DMS 273 treated with DMSO at 0.1 percent for 48 hours (cell line): ENCODE data around the gene TBC1D2B.
A peak's percentile ranks its signal among the peaks of the same experiment; 100 is the strongest.

Experiments
- DNase-seq: peaks from one replicate; lab custom pipeline; 2025; lab: John Stamatoyannopoulos, UW

TBC1D2B gene

DNA sequence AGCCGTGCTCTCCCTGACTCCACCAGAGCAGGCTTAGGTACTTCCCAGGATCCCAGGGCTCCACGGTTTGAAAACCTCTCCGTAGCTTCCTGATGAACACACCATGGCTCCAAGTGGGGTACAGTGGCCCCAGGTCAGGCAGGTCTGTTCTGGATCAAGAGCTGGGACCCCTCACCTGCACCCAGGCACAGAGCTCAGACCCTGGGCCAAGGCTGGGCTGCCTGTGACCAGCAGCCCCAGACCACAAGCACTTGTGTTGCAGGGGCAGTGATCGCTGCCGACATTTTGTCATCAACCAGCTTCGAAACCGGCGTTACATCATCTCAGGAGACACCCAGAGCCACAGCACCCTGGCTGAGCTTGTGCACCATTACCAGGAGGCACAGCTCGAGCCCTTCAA lies 20.2 kb upstream of the TBC1D2B start:
- DNase-seq, result no peak

GRCh38 chr15:78093242-78094020 lies 15.9 kb upstream of the TBC1D2B start:
- no peak for DNase-seq

GRCh38 chr15:78092261-78093041 lies 14.9 kb upstream of the TBC1D2B start, which contains the start of gene SH2D7:
TSS of gene SH2D7 (plus strand) at chr15:78092561. CDS start at chr15:78092585, 24 bp downstream.
- no peak for DNase-seq

- DNase-seq, result no peak
These were observed 13.0 kb upstream of the TBC1D2B start for GRCh38 chr15:78090422-78091063.

DNA sequence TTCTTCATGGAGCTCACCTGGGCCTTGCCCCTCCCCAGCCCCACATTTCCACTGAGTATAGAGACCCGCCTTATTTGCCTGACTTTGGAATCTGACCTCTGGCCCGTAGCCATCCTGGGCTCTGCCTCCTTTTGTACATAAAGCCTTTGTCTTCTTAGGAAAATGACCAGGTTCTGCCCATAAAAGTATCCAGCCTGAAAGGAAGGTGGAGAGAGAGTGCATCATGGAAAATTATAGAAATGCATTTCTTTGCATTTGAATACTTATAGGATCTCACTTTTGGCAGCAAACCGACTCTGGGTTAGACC lies 11.2 kb upstream of the TBC1D2B start:
- no peak for DNase-seq

DNA sequence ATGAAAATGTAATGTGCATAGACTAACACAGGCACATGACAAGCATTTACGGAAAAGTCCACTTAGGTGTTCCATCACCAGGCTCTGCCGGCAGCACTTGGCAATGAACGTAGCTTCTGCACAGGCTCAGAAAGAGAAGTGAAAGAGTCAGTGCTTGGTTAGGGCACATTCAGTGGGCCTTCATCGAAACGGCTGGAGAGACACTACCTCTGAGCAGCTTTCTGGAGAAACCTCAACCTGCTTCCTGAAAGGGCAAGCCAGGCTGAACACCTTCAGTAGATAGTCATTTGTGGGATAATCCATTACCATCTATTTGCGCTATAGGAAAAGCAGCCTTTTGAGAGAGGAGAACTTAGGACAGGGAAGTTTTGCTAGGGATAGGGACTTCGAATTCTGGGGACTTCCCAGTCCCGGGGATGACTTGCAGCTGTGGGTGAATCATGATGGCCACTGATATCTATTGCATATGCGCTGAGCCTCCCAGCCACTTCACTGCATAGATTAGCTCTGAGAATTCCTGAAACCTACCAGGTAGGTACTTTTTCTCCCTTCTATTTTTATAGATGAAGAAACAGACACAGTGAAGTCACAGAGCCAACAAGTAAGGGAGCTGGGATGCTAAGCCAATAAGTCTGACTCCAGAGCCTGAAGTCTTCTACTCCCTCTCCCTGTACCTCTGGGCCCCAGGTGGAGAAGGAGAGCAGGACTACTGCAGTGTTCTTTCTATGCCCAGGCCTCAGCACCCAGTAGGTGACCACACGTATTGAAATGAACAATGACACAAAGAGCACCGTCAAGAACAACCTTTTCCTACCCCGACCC lies 10.7 kb upstream of the TBC1D2B start:
- no peak for DNase-seq

GRCh38 chr15:78085928-78086327 lies 8.4 kb upstream of the TBC1D2B start:
- DNase-seq, result no peak

- no peak for DNase-seq
These were observed 6.9 kb upstream of the TBC1D2B start for GRCh38 chr15:78084449-78084750.

- no peak for DNase-seq
These were observed 6.4 kb upstream of the TBC1D2B start for GRCh38 chr15:78083687-78084448.

GRCh38 chr15:78083186-78083585 lies 5.7 kb upstream of the TBC1D2B start:
- DNase-seq, result no peak

GRCh38 chr15:78082743-78083110 lies 5.2 kb upstream of the TBC1D2B start:
- no peak for DNase-seq

- no peak for DNase-seq
These were observed 4.7 kb upstream of the TBC1D2B start for GRCh38 chr15:78082106-78082742.

- no peak for DNase-seq
These were observed 2.6 kb upstream of the TBC1D2B start for GRCh38 chr15:78080088-78080460.

- DNase-seq, result no peak
These were observed 2.0 kb upstream of the TBC1D2B start for GRCh38 chr15:78079298-78080087.

DNA sequence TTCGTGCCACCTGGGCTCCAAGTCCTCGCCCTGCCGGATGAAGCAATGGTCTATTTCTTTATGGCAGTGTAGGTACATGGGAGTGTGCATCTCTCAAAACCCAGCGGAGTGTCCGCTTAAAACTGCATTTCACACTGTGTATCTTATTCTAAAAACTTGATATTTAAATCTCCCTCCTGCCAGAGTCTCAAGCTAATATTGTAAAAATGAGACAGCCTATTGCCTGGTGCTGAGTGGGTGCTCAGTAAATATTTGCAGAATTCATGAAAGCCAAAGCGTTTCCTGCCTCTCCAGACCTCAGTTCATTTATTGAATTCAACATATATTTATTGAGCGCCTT lies 330 bp upstream of the TBC1D2B start:
- no peak for DNase-seq

- DNase-seq, result no peak
These were observed 1.1 kb downstream of the TBC1D2B start for GRCh38 chr15:78076231-78077052.

- peak; percentile 45 for DNase-seq
These were observed 1.9 kb downstream of the TBC1D2B start for GRCh38 chr15:78075490-78076230.

GRCh38 chr15:78073046-78073787 lies 4.3 kb downstream of the TBC1D2B start:
- DNase-seq, result no peak
